ENCODE results near the gene TOMM20L. TPM values are rescaled to one million over a fixed set of nuclear protein-coding genes. Genes with fewer than 3 reads are reported as not detected.
"Not testable (repeated sequence)": the region's sequence is repeated elsewhere in the genome, so short reads cannot be mapped to it uniquely, and the experiment has no call there.

TOMM20L gene
- total RNA-seq, result not detected

GRCh38 chr14:58395812-58396788 lies at the start of gene TOMM20L:
Gene TOMM20L, plus strand, starts transcription at chr14:58395930. Its CDS starts 28 bp downstream, at chr14:58395958.
- ATAC-seq (ENCODE audit: insufficient number of reproducible peaks, low FRiP score, low read depth), result peak; percentile 63
- no peaks in the 10 kb centered on the region for H3K36me3 ChIP-seq
- peak; percentile 7 for DNase-seq (ENCODE audit: low spot score)
- peak within 1 kb of the TSS; percentile 84 for H3K4me3 ChIP-seq
- TF ChIP-seq CTCF (IDR thresholded peaks at IDR 0.05), result peak; percentile 79
- no peaks in the 10 kb centered on the region for H3K9me3 ChIP-seq
- peak within 1 kb of the TSS; percentile 67 to 77 for H3K27ac ChIP-seq
- peaks cover 0 to 4% of the 10 kb centered on the region in 2 donors for H3K4me1 ChIP-seq (ENCODE audit: control insufficient read depth in 1 of 2, low read depth in 2 of 2)
- H3K27me3 ChIP-seq (replicated peaks; ENCODE audit: insufficient read depth), result no peaks in the 10 kb centered on the region

- DNase-seq (ENCODE audit: low spot score), result no peak
- ATAC-seq (ENCODE audit: insufficient number of reproducible peaks, low FRiP score, low read depth), result no peak
- Histone ChIP-seq H3K36me3 (peaks cover 23% of the 10 kb centered on the region), H3K4me3 (peak overlapping the region; percentile 60), H3K4me1 (ENCODE audit: control insufficient read depth in 1 of 2, low read depth in 2 of 2) (peaks cover 3 to 8% of the 10 kb centered on the region in 2 donors), H3K27me3 (replicated peaks; ENCODE audit: insufficient read depth) (no peaks in the 10 kb centered on the region), H3K27ac (peak overlapping the region in 1 of 2 donors; percentile 22), H3K9me3 (no peaks in the 10 kb centered on the region)
- TF ChIP-seq CTCF (IDR thresholded peaks at IDR 0.05), result no peak
Measured at GRCh38 chr14:58353516-58354299, 42.0 kb upstream of the TOMM20L start.

GRCh38 chr14:58354808-58355207 lies 40.9 kb upstream of the TOMM20L start:
- DNase-seq (ENCODE audit: low spot score), result no peak
- H3K27ac ChIP-seq, result no peak overlapping the region
- no peaks in the 10 kb centered on the region for H3K27me3 ChIP-seq (replicated peaks; ENCODE audit: insufficient read depth)
- ATAC-seq (ENCODE audit: insufficient number of reproducible peaks, low FRiP score, low read depth), result no peak
- H3K36me3 ChIP-seq, result peaks cover 21% of the 10 kb centered on the region
- H3K9me3 ChIP-seq, result no peaks in the 10 kb centered on the region
- TF ChIP-seq CTCF (IDR thresholded peaks at IDR 0.05), result no peak
- H3K4me1 ChIP-seq (ENCODE audit: control insufficient read depth in 1 of 2, low read depth in 2 of 2), result peaks cover 3 to 8% of the 10 kb centered on the region in 2 donors
- H3K4me3 ChIP-seq, result no peak overlapping the region

GRCh38 chr14:58356268-58356667 lies 39.5 kb upstream of the TOMM20L start:
- H3K27me3 ChIP-seq (replicated peaks; ENCODE audit: insufficient read depth), result no peaks in the 10 kb centered on the region
- no peak overlapping the region for H3K27ac ChIP-seq
- H3K4me1 ChIP-seq (ENCODE audit: control insufficient read depth in 1 of 2, low read depth in 2 of 2), result peaks cover 3 to 8% of the 10 kb centered on the region in 2 donors
- ATAC-seq (ENCODE audit: insufficient number of reproducible peaks, low FRiP score, low read depth), result no peak
- TF ChIP-seq CTCF (IDR thresholded peaks at IDR 0.05), result no peak
- no peak overlapping the region for H3K4me3 ChIP-seq
- H3K9me3 ChIP-seq, result no peaks in the 10 kb centered on the region
- no peak for DNase-seq (ENCODE audit: low spot score)
- H3K36me3 ChIP-seq, result peaks cover 20% of the 10 kb centered on the region

- H3K36me3 ChIP-seq, result peaks cover 25% of the 10 kb centered on the region
- DNase-seq (ENCODE audit: low spot score); H3K9me3 ChIP-seq; H3K27ac ChIP-seq; H3K4me1 ChIP-seq (ENCODE audit: control insufficient read depth in 1 of 2, low read depth in 2 of 2); ATAC-seq (ENCODE audit: insufficient number of reproducible peaks, low FRiP score, low read depth); H3K27me3 ChIP-seq (replicated peaks; ENCODE audit: insufficient read depth); H3K4me3 ChIP-seq: not testable (repeated sequence)
Measured at GRCh38 chr14:58362272-58362671, 33.5 kb upstream of the TOMM20L start.

All from thoracic aorta (tissue), 2 donors.